GM21619 (cell line): ENCODE results near the gene FBXO48.

Source experiments
- ATAC-seq: cut with Tn5 transposase; IDR thresholded peaks from one replicate; pipeline ENCODE4 v1.9.1; 2021; ENCODE audit not compliant: unreplicated experiment

The FBXO48 gene

GRCh38 chr2:68438455-68439303, 28.4 kb downstream of the FBXO48 start:
- ATAC-seq: no peak

GRCh38 chr2:68436270-68436669, 30.8 kb downstream of the FBXO48 start:
- no peak for ATAC-seq

- ATAC-seq: no peak
These were observed 31.5 kb downstream of the FBXO48 start for GRCh38 chr2:68435615-68436014.

- no peak for ATAC-seq
These were observed 32.1 kb downstream of the FBXO48 start for GRCh38 chr2:68434981-68435380.

- ATAC-seq: no peak
These were observed 34.1 kb downstream of the FBXO48 start for GRCh38 chr2:68432696-68433658.

- no peak for ATAC-seq
These were observed 35.6 kb downstream of the FBXO48 start for GRCh38 chr2:68431316-68431972.

- no peak for ATAC-seq
These were observed 37.7 kb downstream of the FBXO48 start for GRCh38 chr2:68429311-68429826.

GRCh38 chr2:68428746-68429145, 38.3 kb downstream of the FBXO48 start:
- ATAC-seq: no peak

- ATAC-seq: no peak
These were observed 39.0 kb downstream of the FBXO48 start for GRCh38 chr2:68428126-68428525.

GRCh38 chr2:68426848-68427579, 40.1 kb downstream of the FBXO48 start:
- no peak for ATAC-seq

- no peak for ATAC-seq
These were observed 40.6 kb downstream of the FBXO48 start for GRCh38 chr2:68426446-68426845.

- no peak for ATAC-seq
These were observed 41.6 kb downstream of the FBXO48 start for GRCh38 chr2:68425503-68425902.

- peak; percentile 67 for ATAC-seq
These were observed 43.0 kb downstream of the FBXO48 start for GRCh38 chr2:68423966-68424650.

GRCh38 chr2:68420254-68420910, 46.7 kb downstream of the FBXO48 start:
- no peak for ATAC-seq

- ATAC-seq: no peak
These were observed 48.2 kb downstream of the FBXO48 start for GRCh38 chr2:68418855-68419254.

GRCh38 chr2:68418419-68418818, 48.7 kb downstream of the FBXO48 start:
- no peak for ATAC-seq

GRCh38 chr2:68417926-68418325, 49.2 kb downstream of the FBXO48 start:
- ATAC-seq: no peak

- no peak for ATAC-seq
These were observed 50.9 kb downstream of the FBXO48 start for GRCh38 chr2:68416081-68416675.

- ATAC-seq: no peak
These were observed 51.6 kb downstream of the FBXO48 start for GRCh38 chr2:68415521-68415920.
